Activated T-cell treated with anti-CD3 and anti-CD28 coated beads for 1 hour (primary cell): ENCODE data around the gene F2RL2.
"Not testable (repeated sequence)": the region's sequence is repeated elsewhere in the genome, so short reads cannot be mapped to it uniquely, and the experiment has no call there.

Experiments
- DNase-seq: peaks from one replicate; pipeline ENCODE4 v3.0.0-alpha.2; 2020; ENCODE audit warnings: low read depth

Gene F2RL2

GRCh38 chr5:76620166-76620565, 3.0 kb downstream of the F2RL2 start:
- no peak for DNase-seq

- no peak for DNase-seq
Observed at GRCh38 chr5:76617675-76618074, 5.5 kb downstream of the F2RL2 start.

- no peak for DNase-seq
Observed at GRCh38 chr5:76617229-76617628, 6.0 kb downstream of the F2RL2 start.

- DNase-seq, result no peak
Observed at GRCh38 chr5:76616206-76616605, 7.0 kb downstream of the F2RL2 start.

- DNase-seq, result no peak
Observed at GRCh38 chr5:76615759-76616158, 7.4 kb downstream of the F2RL2 start.

GRCh38 chr5:76612942-76613341, 10.3 kb downstream of the F2RL2 start:
- DNase-seq, result no peak

GRCh38 chr5:76610196-76610595, 13.0 kb downstream of the F2RL2 start:
- DNase-seq, result no peak

- no peak for DNase-seq
Observed at GRCh38 chr5:76608833-76609232, 14.4 kb downstream of the F2RL2 start.

GRCh38 chr5:76607353-76607871, 15.8 kb downstream of the F2RL2 start:
- no peak for DNase-seq

- DNase-seq, result no peak
Observed at GRCh38 chr5:76606701-76607100, 16.5 kb downstream of the F2RL2 start.

GRCh38 chr5:76604838-76605237, 18.4 kb downstream of the F2RL2 start:
- no peak for DNase-seq

- not testable (repeated sequence) for DNase-seq
Observed at GRCh38 chr5:76603991-76604390, 19.2 kb downstream of the F2RL2 start.

GRCh38 chr5:76602094-76602726, 21.0 kb downstream of the F2RL2 start:
- DNase-seq, result no peak

GRCh38 chr5:76601470-76601869, 21.7 kb downstream of the F2RL2 start:
- DNase-seq, result no peak

- DNase-seq, result no peak
Observed at GRCh38 chr5:76600716-76601115, 22.5 kb downstream of the F2RL2 start.

GRCh38 chr5:76598531-76598930, 24.7 kb downstream of the F2RL2 start:
- no peak for DNase-seq

- DNase-seq, result no peak
Observed at GRCh38 chr5:76595755-76596481, 27.3 kb downstream of the F2RL2 start.

- DNase-seq, result no peak
Observed at GRCh38 chr5:76594107-76594506, 29.1 kb downstream of the F2RL2 start.

GRCh38 chr5:76592692-76593091, 30.5 kb downstream of the F2RL2 start:
- no peak for DNase-seq

GRCh38 chr5:76591366-76591765, 31.8 kb downstream of the F2RL2 start:
- no peak for DNase-seq

- no peak for DNase-seq
Observed at GRCh38 chr5:76590027-76590426, 33.2 kb downstream of the F2RL2 start.

- no peak for DNase-seq
Observed at GRCh38 chr5:76586531-76586930, 36.7 kb downstream of the F2RL2 start.

- no peak for DNase-seq
Observed at GRCh38 chr5:76585783-76586217, 37.4 kb downstream of the F2RL2 start.
